Measurements from ENCODE around the gene CXXC1. TPM values are rescaled to one million over a fixed set of nuclear protein-coding genes. Genes with fewer than 3 reads are reported as not detected.

CXXC1 gene
- total and polyA plus RNA-seq, 8 donors, result 55.5 to 78.0 (median 64.8) TPM

DNA sequence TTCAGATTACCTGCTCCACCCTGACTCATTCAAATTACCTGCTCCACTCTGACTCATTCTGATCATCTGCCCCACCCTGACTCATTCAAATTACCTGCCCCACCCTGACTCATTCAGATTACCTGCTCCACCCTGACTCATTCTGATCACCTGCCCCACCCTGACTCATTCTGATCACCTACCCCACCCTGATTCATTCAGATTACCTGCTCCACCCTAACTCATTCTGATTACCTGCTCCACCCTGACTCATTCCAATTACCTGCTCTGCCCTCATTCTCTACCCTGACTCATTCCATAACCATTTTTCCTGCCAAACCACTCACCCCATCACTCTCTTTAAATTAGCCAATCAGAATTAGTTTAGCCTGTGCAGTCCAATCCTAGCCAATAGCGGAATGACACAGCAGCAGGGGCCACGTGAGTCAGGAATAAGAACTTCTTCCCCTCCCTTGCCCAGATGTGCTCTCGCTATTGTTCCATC, 47.4 kb downstream of the CXXC1 start:
- H3K36me3 ChIP-seq, result no peaks in the 10 kb centered on the region
- intact Hi-C loops (cut with DNase I), result no loop called here
- no peak overlapping the region for H3K4me3 ChIP-seq
- H3K27me3 ChIP-seq, result no peaks in the 10 kb centered on the region
- no peak overlapping the region for H3K27ac ChIP-seq
- ATAC-seq (no peak), DNase-seq (no peak)
- H3K9me3 ChIP-seq, result peaks cover 0 to 19% of the 10 kb centered on the region in 2 donors
- TF ChIP-seq, protein P1, sequence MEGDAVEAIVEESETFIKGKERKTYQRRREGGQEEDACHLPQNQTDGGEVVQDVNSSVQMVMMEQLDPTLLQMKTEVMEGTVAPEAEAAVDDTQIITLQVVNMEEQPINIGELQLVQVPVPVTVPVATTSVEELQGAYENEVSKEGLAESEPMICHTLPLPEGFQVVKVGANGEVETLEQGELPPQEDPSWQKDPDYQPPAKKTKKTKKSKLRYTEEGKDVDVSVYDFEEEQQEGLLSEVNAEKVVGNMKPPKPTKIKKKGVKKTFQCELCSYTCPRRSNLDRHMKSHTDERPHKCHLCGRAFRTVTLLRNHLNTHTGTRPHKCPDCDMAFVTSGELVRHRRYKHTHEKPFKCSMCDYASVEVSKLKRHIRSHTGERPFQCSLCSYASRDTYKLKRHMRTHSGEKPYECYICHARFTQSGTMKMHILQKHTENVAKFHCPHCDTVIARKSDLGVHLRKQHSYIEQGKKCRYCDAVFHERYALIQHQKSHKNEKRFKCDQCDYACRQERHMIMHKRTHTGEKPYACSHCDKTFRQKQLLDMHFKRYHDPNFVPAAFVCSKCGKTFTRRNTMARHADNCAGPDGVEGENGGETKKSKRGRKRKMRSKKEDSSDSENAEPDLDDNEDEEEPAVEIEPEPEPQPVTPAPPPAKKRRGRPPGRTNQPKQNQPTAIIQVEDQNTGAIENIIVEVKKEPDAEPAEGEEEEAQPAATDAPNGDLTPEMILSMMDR (IDR thresholded peaks at IDR 0.05), result no peak
- H3K4me1 ChIP-seq, result no peaks in the 10 kb centered on the region

DNA sequence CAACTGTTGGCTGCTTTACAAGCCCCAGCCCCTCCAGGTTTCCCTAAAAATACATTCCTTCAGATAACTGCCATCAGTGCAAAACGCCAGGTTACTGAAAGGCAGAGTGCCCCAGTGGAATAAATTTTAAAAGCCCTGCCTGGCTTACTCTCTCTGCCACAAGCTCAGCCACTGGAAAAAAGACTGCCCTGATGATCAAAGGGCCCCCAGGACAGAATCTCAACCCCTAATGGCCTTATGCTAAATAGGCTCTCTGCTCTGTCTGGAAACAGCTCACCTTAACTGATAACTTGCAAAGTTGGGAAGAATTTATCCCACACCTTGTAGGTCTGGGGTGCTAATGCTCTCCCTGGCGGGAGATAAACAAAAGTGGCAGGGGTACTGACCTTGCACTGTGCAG, 55.1 kb downstream of the CXXC1 start:
- intact Hi-C loops (cut with DNase I), result no loop called here
- no peak overlapping the region for H3K4me3 ChIP-seq
- TF ChIP-seq, protein P1 (IDR thresholded peaks at IDR 0.05), result no peak
- ATAC-seq (no peak), DNase-seq (no peak)
- H3K9me3 ChIP-seq, result no peaks in the 10 kb centered on the region
- no peaks in the 10 kb centered on the region for H3K36me3 ChIP-seq
- no peak overlapping the region for H3K27ac ChIP-seq
- H3K4me1 ChIP-seq, result no peaks in the 10 kb centered on the region
- H3K27me3 ChIP-seq, result no peaks in the 10 kb centered on the region

Other genes with a start within 250 kb of the CXXC1 start
- gene MYO5B, start 92.5 kb downstream of the CXXC1 start, total RNA-seq, result 10 to 100 TPM; 23.8 to 25.5 TPM
- gene MYO5B, start 92.5 kb downstream of the CXXC1 start, polyA plus RNA-seq (ENCODE audit: insufficient read length in 6 of 6), result 10 to 100 TPM in 4 of 6 donors, 1 to 10 TPM in 2; 9.0 to 14.1 (median 11.4) TPM
- gene CFAP53, start 21.2 kb downstream of the CXXC1 start, total RNA-seq, result 1 to 10 TPM in 1 of 2 donors, under 1 TPM in 1; 0.20 to 2.3 TPM
- gene CFAP53, start 21.2 kb downstream of the CXXC1 start, polyA plus RNA-seq (ENCODE audit: insufficient read length in 6 of 6), result 1 to 10 TPM; 1.4 to 6.3 (median 4.6) TPM
- 10 to 100 TPM; 51.9 to 64.9 TPM for gene MBD1, start 6.2 kb downstream of the CXXC1 start, total RNA-seq
- gene MBD1, start 6.2 kb downstream of the CXXC1 start, polyA plus RNA-seq (ENCODE audit: insufficient read length in 6 of 6), result 10 to 100 TPM; 59.2 to 75.0 (median 67.8) TPM
- 1 to 10 TPM; 2.4 to 3.4 TPM for gene SKA1, start 87.4 kb upstream of the CXXC1 start, total RNA-seq
- 10 to 100 TPM in 1 of 6 donors, 1 to 10 TPM in 5; 5.0 to 12.4 (median 7.1) TPM for gene SKA1, start 87.4 kb upstream of the CXXC1 start, polyA plus RNA-seq (ENCODE audit: insufficient read length in 6 of 6)